Gastrocnemius medialis (tissue), 4 donors: ENCODE data around the gene BLVRA.

ENCODE experiments used
- CTCF ChIP-seq, 5 experiments: fragments of 450-650 bp in 3 of 5; fragments of 200-600 bp in 2 of 5; sonication (generic) in 2 of 5; IDR thresholded peaks in 4 of 5; conservative IDR thresholded peaks in 1 of 5; 1 replicate in 4 of 5; 2 replicates in 1 of 5; pipeline ENCODE4 v1.5.1; 2016 to 2019; ENCODE audit warnings: antibody characterized with exemption in 5 of 5, mild to moderate bottlenecking in 3 of 5, moderate library complexity in 3 of 5
- POLR2A ChIP-seq, 2 donors: fragments of 450-650 bp; IDR thresholded peaks; one replicate each; pipeline ENCODE4 v1.6.1; 2017; ENCODE audit warnings: antibody characterized with exemption in 2 of 2, mild to moderate bottlenecking in 2 of 2, moderate library complexity in 2 of 2

- no peak for TF ChIP-seq POLR2A (IDR thresholded peaks at IDR 0.05)
- no peak for TF ChIP-seq CTCF (IDR thresholded peaks at IDR 0.05 in 4 of 5, conservative IDR thresholded peaks at IDR 0.05 in 1 of 5)
Observed at GRCh38 chr7:43750016-43750887, 8.2 kb upstream of the BLVRA start.
